CD14-positive monocyte (primary cell): ENCODE results near the gene PELI2. TPM values are rescaled to one million over a fixed set of nuclear protein-coding genes. Genes with fewer than 3 reads are reported as not detected.
A peak's percentile ranks its signal among the peaks of the same experiment; 100 is the strongest.

ENCODE experiments used
- DNase-seq, 3 donors: peaks; one replicate each; pipeline ENCODE4 v3.0.0-alpha.2; 2011 to 2022
- H2AFZ ChIP-seq: 2 replicates; pipeline ENCODE4 v1.6.0; 2012; ENCODE audit warnings: mild to moderate bottlenecking, low read depth, low read length, inconsistent platforms; ENCODE audit not compliant: insufficient read depth, poor library complexity, severe bottlenecking
- H3K27ac ChIP-seq, 2 donors: 1 replicate in 1 of 2; 2 replicates in 1 of 2; pipeline ENCODE4 v1.5.1; 2012 to 2013; ENCODE audit warnings: low read length in 2 of 2, control low read depth in 1 of 2, inconsistent platforms in 1 of 2, low read depth in 1 of 2, mild to moderate bottlenecking in 1 of 2
- H3K27me3 ChIP-seq, 2 donors: one replicate each; pipeline versions ENCODE4 v1.6.0 to v1.6.1; 2011 to 2013; ENCODE audit warnings: low read length in 2 of 2; ENCODE audit not compliant: control insufficient read depth in 2 of 2, insufficient read depth in 2 of 2
- H3K36me3 ChIP-seq, 2 donors: replicated peaks in 1 of 2; 1 replicate in 1 of 2; 2 replicates in 1 of 2; pipeline versions ENCODE4 v1.5.1 to v1.6.1; 2012 to 2013; ENCODE audit warnings: low read length in 2 of 2, control low read depth in 1 of 2, inconsistent platforms in 1 of 2, mild to moderate bottlenecking in 1 of 2; ENCODE audit not compliant: insufficient read depth in 2 of 2, control insufficient read depth in 1 of 2
- H3K4me1 ChIP-seq, 2 donors: 1 replicate in 1 of 2; 2 replicates in 1 of 2; pipeline versions ENCODE4 v1.5.1 to v1.6.1; 2012 to 2013; ENCODE audit warnings: low read length in 2 of 2, control low read depth in 1 of 2, inconsistent platforms in 1 of 2, mild to moderate bottlenecking in 1 of 2, moderate library complexity in 1 of 2; ENCODE audit not compliant: insufficient read depth in 2 of 2, control insufficient read depth in 1 of 2
- H3K4me2 ChIP-seq: replicated peaks from 2 replicates; pipeline ENCODE3; 2012; ENCODE audit warnings: low read length, moderate library complexity, mild to moderate bottlenecking; ENCODE audit not compliant: poor library complexity, severe bottlenecking; ENCODE audit errors: extremely low read depth
- H3K4me3 ChIP-seq, 3 experiments: fragments of 200-600 bp in 1 of 3; sonication (generic) in 1 of 3; replicated peaks in 1 of 3; 1 replicate in 2 of 3; 2 replicates in 1 of 3; pipeline ENCODE4 v1.5.1; 2011 to 2013; ENCODE audit warnings: low read length in 3 of 3, mild to moderate bottlenecking in 3 of 3, control low read depth in 2 of 3, low read depth in 2 of 3, inconsistent platforms in 1 of 3, moderate library complexity in 1 of 3
- H3K79me2 ChIP-seq: 2 replicates; pipeline ENCODE4 v1.6.0; 2012; ENCODE audit warnings: mild to moderate bottlenecking, control low read depth, inconsistent platforms, low read length, moderate library complexity; ENCODE audit not compliant: insufficient read depth
- H3K9ac ChIP-seq: 2 replicates; pipeline ENCODE4 v1.6.0; 2017; ENCODE audit warnings: low read length, mild to moderate bottlenecking; ENCODE audit not compliant: insufficient read depth, poor library complexity, severe bottlenecking
- H3K9me3 ChIP-seq, 2 donors: replicated peaks in 1 of 2; 1 replicate in 1 of 2; 2 replicates in 1 of 2; pipeline versions ENCODE4 v1.5.1 to v1.6.1; 2012 to 2013; ENCODE audit warnings: low read length in 2 of 2, control low read depth in 1 of 2; ENCODE audit not compliant: control insufficient read depth in 1 of 2, insufficient read depth in 1 of 2
- H4K20me1 ChIP-seq: 2 replicates; pipeline ENCODE4 v1.6.0; 2012; ENCODE audit warnings: mild to moderate bottlenecking, low read length, control low read depth, moderate library complexity; ENCODE audit not compliant: insufficient read depth
- H3K27ac Mint-ChIP-seq, 7 donors: one replicate each; pipeline ENCODE4 v1.8.0; 2020; ENCODE audit warnings: mild to moderate bottlenecking in 7 of 7, mixed read lengths in 7 of 7, moderate library complexity in 6 of 7, inconsistent platforms in 2 of 7
- H3K27me3 Mint-ChIP-seq, 3 donors: one replicate each; pipeline ENCODE4 v1.8.0; 2021 to 2022; ENCODE audit warnings: low read depth in 3 of 3, mild to moderate bottlenecking in 3 of 3, mixed read lengths in 3 of 3, moderate library complexity in 3 of 3, inconsistent platforms in 1 of 3
- H3K36me3 Mint-ChIP-seq, 2 donors: one replicate each; pipeline ENCODE4 v1.8.0; 2020; ENCODE audit warnings: mixed read lengths in 2 of 2, inconsistent platforms in 1 of 2, mild to moderate bottlenecking in 1 of 2
- H3K4me1 Mint-ChIP-seq: one replicate; pipeline ENCODE4 v1.8.0; 2020; ENCODE audit warnings: mild to moderate bottlenecking, mixed read lengths
- H3K4me3 Mint-ChIP-seq, 2 donors: one replicate each; pipeline ENCODE4 v1.8.0; 2020; ENCODE audit warnings: mild to moderate bottlenecking in 2 of 2, mixed read lengths in 2 of 2, moderate library complexity in 1 of 2
- H3K9me3 Mint-ChIP-seq, 7 donors: one replicate each; pipeline ENCODE4 v1.8.0; 2020 to 2022; ENCODE audit warnings: mixed read lengths in 7 of 7, mild to moderate bottlenecking in 6 of 7, moderate library complexity in 6 of 7, inconsistent platforms in 2 of 7
- WGBS: methylation state at CpG from one replicate; pipeline ENCODE4 v1.1.5; 2013; ENCODE audit warnings: missing lambda C conversion rate; ENCODE audit not compliant: insufficient coverage; 5-methylcytosine and 5-hydroxymethylcytosine counted together
- intact Hi-C, 2 donors: fragments of 100-400 bp; cut with micrococcal nuclease; formaldehyde crosslinking; loops; one replicate each; pipeline versions ENCODE4 v1.15.0 to v1.15.1; 2023
- polyA plus RNA-seq, 3 donors: library from polyadenylated mRNA; depleted of rRNA in 1 of 3; unstranded in 2 of 3; stranded (reverse) in 1 of 3; fragments of 300-500 nt in 2 of 3; fragments of >200 nt in 1 of 3; fragmentation: Illumina TruSeq in 2 of 3; gene quantifications; 1 replicate in 2 of 3; 2 replicates in 1 of 3; pipeline ENCODE4 v1.2.3, GENCODE V29; 2012 to 2021
- TF ChIP-seq, protein P1 (sequence below): fragments of 200-600 bp; IDR thresholded peaks from one replicate; pipeline ENCODE4 v1.8.0; 2022; ENCODE audit warnings: antibody characterized with exemption, mild to moderate bottlenecking

Gene PELI2
- polyA plus RNA-seq, 3 donors, result 10.1 to 35.8 (median 12.5) TPM

DNA sequence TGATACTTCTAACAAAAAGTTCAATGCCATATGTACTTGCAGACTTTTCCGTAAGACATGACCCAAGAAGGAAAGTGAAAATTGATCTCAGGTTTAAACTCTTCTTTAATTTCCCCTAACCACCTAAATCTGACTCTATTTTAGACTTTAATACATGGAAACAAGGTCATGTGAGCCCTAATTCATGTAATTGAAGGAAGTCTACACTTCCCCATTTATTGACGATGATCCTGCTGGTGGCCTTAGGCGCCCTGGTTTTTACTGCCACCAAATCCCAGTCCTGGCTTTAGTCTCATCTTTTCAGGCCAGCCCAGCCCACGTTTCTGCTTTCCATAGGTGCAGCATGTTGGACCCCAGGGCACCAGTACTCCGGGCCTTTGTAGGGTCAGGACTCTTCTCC lies 157.9 kb downstream of the PELI2 start:
- H3K9ac ChIP-seq, result no peak overlapping the region
- no peak for DNase-seq
- no peak overlapping the region for H3K4me2 ChIP-seq
- peaks cover 10% of the 10 kb centered on the region for H3K79me2 ChIP-seq
- no peak overlapping the region for H3K4me3 Mint-ChIP-seq
- peaks cover 12% of the 10 kb centered on the region for H3K4me1 Mint-ChIP-seq
- H3K27me3 ChIP-seq, result no peaks in the 10 kb centered on the region
- TF ChIP-seq, protein P1, sequence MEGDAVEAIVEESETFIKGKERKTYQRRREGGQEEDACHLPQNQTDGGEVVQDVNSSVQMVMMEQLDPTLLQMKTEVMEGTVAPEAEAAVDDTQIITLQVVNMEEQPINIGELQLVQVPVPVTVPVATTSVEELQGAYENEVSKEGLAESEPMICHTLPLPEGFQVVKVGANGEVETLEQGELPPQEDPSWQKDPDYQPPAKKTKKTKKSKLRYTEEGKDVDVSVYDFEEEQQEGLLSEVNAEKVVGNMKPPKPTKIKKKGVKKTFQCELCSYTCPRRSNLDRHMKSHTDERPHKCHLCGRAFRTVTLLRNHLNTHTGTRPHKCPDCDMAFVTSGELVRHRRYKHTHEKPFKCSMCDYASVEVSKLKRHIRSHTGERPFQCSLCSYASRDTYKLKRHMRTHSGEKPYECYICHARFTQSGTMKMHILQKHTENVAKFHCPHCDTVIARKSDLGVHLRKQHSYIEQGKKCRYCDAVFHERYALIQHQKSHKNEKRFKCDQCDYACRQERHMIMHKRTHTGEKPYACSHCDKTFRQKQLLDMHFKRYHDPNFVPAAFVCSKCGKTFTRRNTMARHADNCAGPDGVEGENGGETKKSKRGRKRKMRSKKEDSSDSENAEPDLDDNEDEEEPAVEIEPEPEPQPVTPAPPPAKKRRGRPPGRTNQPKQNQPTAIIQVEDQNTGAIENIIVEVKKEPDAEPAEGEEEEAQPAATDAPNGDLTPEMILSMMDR, result no peak
- peak overlapping the region in 4 of 7 donors; percentile 57 to 76 (median 62) for H3K27ac Mint-ChIP-seq
- no peak overlapping the region for H3K4me3 ChIP-seq
- H4K20me1 ChIP-seq, result peaks cover 77% of the 10 kb centered on the region
- WGBS, result 70% methylated on average over 4 of the region's 5 CpGs
- H2AFZ ChIP-seq, result no peak overlapping the region
- no peaks in the 10 kb centered on the region for H3K9me3 Mint-ChIP-seq
- intact Hi-C loops, result no loop called here
- H3K4me1 ChIP-seq, result no peaks in the 10 kb centered on the region
- no peaks in the 10 kb centered on the region for H3K27me3 Mint-ChIP-seq
- H3K36me3 ChIP-seq, result peaks cover 5 to 21% of the 10 kb centered on the region in 2 donors
- H3K9me3 ChIP-seq, result no peaks in the 10 kb centered on the region
- peak overlapping the region in 1 of 2 donors; percentile 28 for H3K27ac ChIP-seq
- peaks cover 11 to 25% of the 10 kb centered on the region in 2 donors for H3K36me3 Mint-ChIP-seq

DNA sequence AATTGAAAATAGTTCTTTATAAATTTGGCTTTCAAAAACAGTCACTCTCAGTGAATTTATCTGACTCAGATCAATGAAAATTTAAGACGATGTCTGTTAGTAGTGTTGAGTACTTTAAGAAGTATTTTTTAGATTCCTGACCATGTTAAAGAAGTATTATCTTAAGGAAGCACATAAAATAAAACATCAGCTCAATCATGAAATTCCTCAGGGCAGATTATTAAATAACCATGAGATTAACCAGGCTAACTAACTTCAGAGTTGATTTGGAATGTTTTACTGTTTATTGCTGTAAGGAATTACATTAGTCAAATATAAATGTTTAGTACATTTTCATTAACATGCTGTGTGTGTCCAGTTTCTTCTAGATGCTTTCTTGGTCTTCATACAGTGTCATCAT lies 160.2 kb downstream of the PELI2 start:
- H3K36me3 Mint-ChIP-seq, result peaks cover 15 to 33% of the 10 kb centered on the region in 2 donors
- H3K4me1 Mint-ChIP-seq, result peaks cover 10% of the 10 kb centered on the region
- no peak overlapping the region for H3K9ac ChIP-seq
- H3K4me3 Mint-ChIP-seq, result no peak overlapping the region
- peaks cover 60% of the 10 kb centered on the region for H4K20me1 ChIP-seq
- H3K27ac ChIP-seq, result no peak overlapping the region
- H3K27ac Mint-ChIP-seq, result no peak overlapping the region
- no peak for DNase-seq
- intact Hi-C loops, result no loop called here
- no CpG with 5 or more reads among the region's 1 CpG for WGBS
- H3K4me2 ChIP-seq, result no peak overlapping the region
- H3K4me1 ChIP-seq, result no peaks in the 10 kb centered on the region
- H3K9me3 Mint-ChIP-seq, result no peaks in the 10 kb centered on the region
- H3K27me3 Mint-ChIP-seq, result no peaks in the 10 kb centered on the region
- TF ChIP-seq, protein P1, result no peak
- peaks cover 10% of the 10 kb centered on the region for H3K79me2 ChIP-seq
- no peak overlapping the region for H3K4me3 ChIP-seq
- H3K27me3 ChIP-seq, result no peaks in the 10 kb centered on the region
- no peaks in the 10 kb centered on the region for H3K9me3 ChIP-seq
- no peak overlapping the region for H2AFZ ChIP-seq
- H3K36me3 ChIP-seq, result peaks cover 15 to 26% of the 10 kb centered on the region in 2 donors
